Keratinocyte (primary cell): ENCODE data around the gene ST8SIA6. TPM values are rescaled to one million over a fixed set of nuclear protein-coding genes. Genes with fewer than 3 reads are reported as not detected.

ENCODE experiments used
- DNase-seq: peaks from one replicate; pipeline ENCODE4 v3.0.0-alpha.2; 2011; ENCODE audit warnings: low read depth, missing footprints, low spot score
- FAIRE-seq: peaks from 2 replicates; lab custom pipeline; 2011; peaks lifted over from hg19 to GRCh38; lab: Jason Lieb, UNC
- H2AFZ ChIP-seq: 2 replicates; pipeline ENCODE4 v1.6.0; 2012; ENCODE audit warnings: low read length, control low read depth, inconsistent platforms; ENCODE audit not compliant: control insufficient read depth
- H3K27ac ChIP-seq: 2 replicates; pipeline ENCODE4 v1.5.1; 2011; ENCODE audit warnings: low read length; ENCODE audit not compliant: control insufficient read depth, insufficient read depth
- H3K27me3 ChIP-seq: 3 replicates; pipeline ENCODE4 v1.6.0; 2011; ENCODE audit warnings: low read length; ENCODE audit not compliant: control insufficient read depth, insufficient read depth; ENCODE audit errors: extremely low read depth
- H3K36me3 ChIP-seq, 2 experiments: 2 replicates in 1 of 2; 3 replicates in 1 of 2; pipeline ENCODE4 v1.5.1; 2011; ENCODE audit warnings: low read length in 2 of 2, mild to moderate bottlenecking in 1 of 2; ENCODE audit not compliant: control insufficient read depth in 2 of 2, insufficient read depth in 2 of 2; ENCODE audit errors: extremely low read depth in 1 of 2
- H3K4me1 ChIP-seq: 3 replicates; pipeline ENCODE4 v1.5.1; 2011; ENCODE audit warnings: low read length; ENCODE audit not compliant: control insufficient read depth, insufficient read depth; ENCODE audit errors: extremely low read depth
- H3K4me2 ChIP-seq: 3 replicates; pipeline ENCODE4 v1.6.0; 2011; ENCODE audit warnings: low read depth, low read length; ENCODE audit not compliant: control insufficient read depth, insufficient read depth; ENCODE audit errors: extremely low read depth
- H3K4me3 ChIP-seq, 3 experiments: fragments of 200-600 bp in 1 of 3; sonication (generic) in 1 of 3; 2 replicates in 2 of 3; 3 replicates in 1 of 3; pipeline ENCODE4 v1.5.1; 2011 to 2016; ENCODE audit warnings: low read length in 3 of 3, mild to moderate bottlenecking in 3 of 3, control low read depth in 2 of 3, inconsistent platforms in 1 of 3, low read depth in 1 of 3, mixed read lengths in 1 of 3, mixed run types in 1 of 3, moderate library complexity in 1 of 3; ENCODE audit not compliant: control insufficient read depth in 2 of 3, insufficient read depth in 2 of 3; ENCODE audit errors: extremely low read depth in 1 of 3
- H3K79me2 ChIP-seq: 2 replicates; pipeline ENCODE4 v1.6.0; 2012; ENCODE audit warnings: low read length; ENCODE audit not compliant: control insufficient read depth, insufficient read depth
- H3K9ac ChIP-seq: 3 replicates; pipeline ENCODE4 v1.6.0; 2011; ENCODE audit warnings: low read length; ENCODE audit not compliant: control insufficient read depth, insufficient read depth; ENCODE audit errors: extremely low read depth
- H3K9me1 ChIP-seq: 3 replicates; pipeline ENCODE4 v1.6.0; 2011; ENCODE audit warnings: low read length; ENCODE audit not compliant: control insufficient read depth, insufficient read depth; ENCODE audit errors: extremely low read depth
- H3K9me3 ChIP-seq: 2 replicates; pipeline ENCODE4 v1.5.1; 2012; ENCODE audit warnings: low read depth, low read length; ENCODE audit not compliant: control insufficient read depth
- H4K20me1 ChIP-seq: 3 replicates; pipeline ENCODE4 v1.6.0; 2011; ENCODE audit warnings: low read length; ENCODE audit not compliant: control insufficient read depth, insufficient read depth; ENCODE audit errors: extremely low read depth
- EZH2 ChIP-seq: IDR thresholded peaks from one replicate; pipeline ENCODE4 v1.6.1; 2012; ENCODE audit warnings: inconsistent platforms, mild to moderate bottlenecking, low read length, moderate library complexity
- dilution Hi-C: fragments of 300-500 bp; cut with MboI; formaldehyde crosslinking; loops from one replicate; pipeline ENCODE4 v1.7.0; 2020; ENCODE audit warnings: low sequenced_read_pairs; ENCODE audit not compliant: extremely low pct_ligation_motif_present
- polyA plus RNA-seq, 5 experiments: library from polyadenylated mRNA; depleted of rRNA in 3 of 5; stranded (reverse) in 3 of 5; stranded (forward) in 1 of 5; unstranded in 1 of 5; fragments of >200 nt; gene quantifications; 1 replicate in 1 of 5; 2 replicates in 3 of 5; 3 replicates in 1 of 5; pipeline versions ENCODE4 v1.2.1 to v1.2.3, GENCODE V29; 2011 to 2012; ENCODE audit warnings: missing spikeins in 2 of 5, low read depth in 1 of 5, low replicate concordance in 1 of 5
- TF ChIP-seq, protein P1 (sequence below), 3 experiments: IDR thresholded peaks in 1 of 3; conservative IDR thresholded peaks in 1 of 3; optimal IDR thresholded peaks in 1 of 3; 2 replicates in 2 of 3; 3 replicates in 1 of 3; pipeline versions ENCODE3 to v1.5.1; 2011; ENCODE audit warnings: low read length in 3 of 3, mild to moderate bottlenecking in 3 of 3, moderate library complexity in 2 of 3, control low read depth in 1 of 3, inconsistent platforms in 1 of 3; ENCODE audit not compliant: insufficient read depth in 2 of 3; ENCODE audit errors: extremely low read depth in 1 of 3

Gene ST8SIA6
- polyA plus RNA-seq, 1 donor (not counting 4 experiments of a cell fraction or from before 2014, with no cell fraction given): not detected

DNA sequence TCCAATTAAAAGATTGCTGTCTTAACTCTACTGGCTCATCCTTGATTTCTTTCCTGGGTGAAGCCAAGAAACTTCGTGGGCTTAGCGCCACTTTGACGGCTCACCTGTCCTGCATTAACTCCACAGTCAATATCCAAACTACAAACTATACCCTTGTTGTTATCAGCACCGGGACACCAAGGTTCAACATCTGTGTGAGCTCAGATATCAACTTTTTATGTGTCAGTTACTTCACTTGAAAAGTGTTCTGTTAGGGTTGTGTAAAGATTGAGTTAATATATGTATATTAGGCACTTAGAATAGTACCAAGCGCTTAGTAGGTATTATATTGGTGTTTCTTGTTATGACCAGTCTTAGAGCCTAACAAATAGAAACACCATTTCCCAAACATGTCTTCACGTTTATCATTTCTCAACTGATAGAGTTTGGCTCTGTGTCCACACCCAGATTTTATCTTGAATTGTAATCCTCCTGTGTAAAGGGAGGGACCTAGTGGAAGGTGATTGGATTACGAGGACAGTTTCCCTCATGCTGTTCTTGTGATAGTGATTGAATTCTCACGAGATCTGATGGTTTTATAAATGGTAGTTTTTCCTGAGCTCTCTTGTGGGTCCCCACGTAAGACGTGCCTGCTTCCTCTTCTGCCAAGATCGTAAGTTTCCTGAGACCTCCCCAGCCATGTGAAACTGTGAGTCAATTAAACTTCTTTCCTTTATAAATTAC is 19.0 kb upstream of the ST8SIA6 start:
- H3K27ac ChIP-seq: no peak overlapping the region
- H2AFZ ChIP-seq: no peak overlapping the region
- H3K9ac ChIP-seq: no peak overlapping the region
- FAIRE-seq: no peak
- H3K36me3 ChIP-seq: no peaks in the 10 kb centered on the region
- no peak overlapping the region for H3K4me2 ChIP-seq
- H4K20me1 ChIP-seq: no peaks in the 10 kb centered on the region
- no peaks in the 10 kb centered on the region for H3K9me3 ChIP-seq
- TF ChIP-seq, protein P1, sequence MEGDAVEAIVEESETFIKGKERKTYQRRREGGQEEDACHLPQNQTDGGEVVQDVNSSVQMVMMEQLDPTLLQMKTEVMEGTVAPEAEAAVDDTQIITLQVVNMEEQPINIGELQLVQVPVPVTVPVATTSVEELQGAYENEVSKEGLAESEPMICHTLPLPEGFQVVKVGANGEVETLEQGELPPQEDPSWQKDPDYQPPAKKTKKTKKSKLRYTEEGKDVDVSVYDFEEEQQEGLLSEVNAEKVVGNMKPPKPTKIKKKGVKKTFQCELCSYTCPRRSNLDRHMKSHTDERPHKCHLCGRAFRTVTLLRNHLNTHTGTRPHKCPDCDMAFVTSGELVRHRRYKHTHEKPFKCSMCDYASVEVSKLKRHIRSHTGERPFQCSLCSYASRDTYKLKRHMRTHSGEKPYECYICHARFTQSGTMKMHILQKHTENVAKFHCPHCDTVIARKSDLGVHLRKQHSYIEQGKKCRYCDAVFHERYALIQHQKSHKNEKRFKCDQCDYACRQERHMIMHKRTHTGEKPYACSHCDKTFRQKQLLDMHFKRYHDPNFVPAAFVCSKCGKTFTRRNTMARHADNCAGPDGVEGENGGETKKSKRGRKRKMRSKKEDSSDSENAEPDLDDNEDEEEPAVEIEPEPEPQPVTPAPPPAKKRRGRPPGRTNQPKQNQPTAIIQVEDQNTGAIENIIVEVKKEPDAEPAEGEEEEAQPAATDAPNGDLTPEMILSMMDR (optimal IDR thresholded peaks at IDR 0.05 in 1 of 3, IDR thresholded peaks at IDR 0.05 in 1 of 3, conservative IDR thresholded peaks at IDR 0.05 in 1 of 3; ENCODE audit: extremely low read depth in 1 of 3, insufficient read depth in 2 of 3, low read length in 3 of 3): no peak
- no peak for TF ChIP-seq EZH2
- no peaks in the 10 kb centered on the region for H3K4me1 ChIP-seq
- no peak for DNase-seq
- H3K9me1 ChIP-seq: no peaks in the 10 kb centered on the region
- no peaks in the 10 kb centered on the region for H3K79me2 ChIP-seq
- dilution Hi-C loops: no loop called here
- no peaks in the 10 kb centered on the region for H3K27me3 ChIP-seq
- no peak overlapping the region for H3K4me3 ChIP-seq

DNA sequence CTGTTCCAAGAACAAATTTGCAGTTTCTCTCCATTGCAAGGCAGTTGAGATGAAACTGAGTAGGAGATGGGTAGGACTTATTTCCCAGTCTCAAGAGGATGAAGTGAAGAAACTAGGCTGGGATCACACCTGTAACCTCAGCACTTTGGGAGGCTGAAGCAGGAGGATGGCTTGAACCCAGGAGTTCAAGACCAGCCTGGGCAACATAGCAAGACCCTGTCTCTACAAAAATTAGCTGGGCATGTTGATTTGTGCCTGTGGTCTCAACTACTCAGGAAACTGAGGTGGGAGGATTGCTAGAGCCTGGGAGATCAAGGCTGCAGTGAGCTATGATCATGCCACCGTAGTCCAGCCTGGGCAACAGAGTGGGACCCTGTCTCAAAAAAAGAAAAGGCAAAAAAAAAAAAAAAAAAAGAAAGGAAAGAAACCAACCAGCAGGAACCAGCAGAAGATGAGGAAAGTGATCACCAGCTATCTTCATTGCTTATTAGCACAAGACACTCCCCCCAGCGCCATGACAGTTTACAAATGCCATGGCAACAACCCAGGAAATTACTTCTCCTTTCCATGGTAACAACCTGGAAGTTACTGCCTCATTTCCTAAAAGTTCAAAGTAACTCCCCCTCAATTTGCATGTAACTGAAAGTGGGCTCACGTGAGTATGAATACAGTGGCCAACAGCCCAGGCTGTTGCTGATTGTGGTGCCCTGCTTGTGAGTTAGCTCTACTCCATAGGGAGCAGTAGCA is 18.3 kb upstream of the ST8SIA6 start:
- TF ChIP-seq, protein P1 (optimal IDR thresholded peaks at IDR 0.05 in 1 of 3, IDR thresholded peaks at IDR 0.05 in 1 of 3, conservative IDR thresholded peaks at IDR 0.05 in 1 of 3; ENCODE audit: extremely low read depth in 1 of 3, insufficient read depth in 2 of 3, low read length in 3 of 3): no peak
- TF ChIP-seq EZH2: no peak

More for the DNA sequence above, 18.3 kb upstream of the ST8SIA6 start:
- no peaks in the 10 kb centered on the region for H3K4me1 ChIP-seq
- H3K4me2 ChIP-seq: no peak overlapping the region
- no peak overlapping the region for H3K27ac ChIP-seq
- H3K9me1 ChIP-seq: no peaks in the 10 kb centered on the region
- no peak overlapping the region for H3K4me3 ChIP-seq
- no peaks in the 10 kb centered on the region for H4K20me1 ChIP-seq
- H3K79me2 ChIP-seq: no peaks in the 10 kb centered on the region
- dilution Hi-C loops: no loop called here
- H2AFZ ChIP-seq: no peak overlapping the region
- H3K36me3 ChIP-seq: no peaks in the 10 kb centered on the region
- no peaks in the 10 kb centered on the region for H3K27me3 ChIP-seq
- DNase-seq (no peak), FAIRE-seq (no peak)
- no peaks in the 10 kb centered on the region for H3K9me3 ChIP-seq
- H3K9ac ChIP-seq: no peak overlapping the region
